GM18868 (cell line): ENCODE measurements around the gene OS9.
"Not testable (repeated sequence)": the region's sequence is repeated elsewhere in the genome, so short reads cannot be mapped to it uniquely, and the experiment has no call there.

Experiments used
- ATAC-seq: cut with Tn5 transposase; IDR thresholded peaks from one replicate; pipeline ENCODE4 v1.9.1; 2021; ENCODE audit warnings: mild to moderate bottlenecking, moderate library complexity; ENCODE audit not compliant: unreplicated experiment

Gene OS9

GRCh38 chr12:57694459-57695019 lies 607 bp downstream of the OS9 start:
- ATAC-seq, result no peak

- ATAC-seq, result no peak
Observed at GRCh38 chr12:57695770-57696432, 2.0 kb downstream of the OS9 start.

GRCh38 chr12:57697076-57697475 lies 3.1 kb downstream of the OS9 start:
- no peak for ATAC-seq

GRCh38 chr12:57698414-57698813 lies 4.5 kb downstream of the OS9 start:
- ATAC-seq, result no peak

GRCh38 chr12:57700317-57700716 lies 6.4 kb downstream of the OS9 start:
- ATAC-seq, result no peak

GRCh38 chr12:57707250-57707649 lies 13.3 kb downstream of the OS9 start:
- ATAC-seq, result no peak

- ATAC-seq, result no peak
Observed at GRCh38 chr12:57708296-57708695, 14.4 kb downstream of the OS9 start.

- no peak for ATAC-seq
Observed at GRCh38 chr12:57712701-57713100, 18.8 kb downstream of the OS9 start.

- no peak for ATAC-seq
Observed at GRCh38 chr12:57713209-57713608, 19.3 kb downstream of the OS9 start.

- not testable (repeated sequence) for ATAC-seq
Observed at GRCh38 chr12:57715036-57715748, 21.3 kb downstream of the OS9 start.

- no peak for ATAC-seq
Observed at GRCh38 chr12:57715786-57716185, 21.9 kb downstream of the OS9 start.

GRCh38 chr12:57716305-57716704 lies 22.4 kb downstream of the OS9 start:
- no peak for ATAC-seq

- ATAC-seq, result no peak
Observed at GRCh38 chr12:57717131-57717530, 23.2 kb downstream of the OS9 start.

GRCh38 chr12:57717846-57718640 lies 24.1 kb downstream of the OS9 start:
- no peak for ATAC-seq

- no peak for ATAC-seq
Observed at GRCh38 chr12:57718641-57719528, 25.0 kb downstream of the OS9 start.

- no peak for ATAC-seq
Observed at GRCh38 chr12:57719777-57720605, 26.1 kb downstream of the OS9 start.

- no peak for ATAC-seq
Observed at GRCh38 chr12:57720606-57721595, 27.0 kb downstream of the OS9 start.

- not testable (repeated sequence) for ATAC-seq
Observed at GRCh38 chr12:57721846-57722608, 28.1 kb downstream of the OS9 start.
